WTC11 (cell line): ENCODE measurements around the gene RHOV. TPM values are rescaled to one million over a fixed set of nuclear protein-coding genes. Genes with fewer than 3 reads are reported as not detected.

Source experiments
- ATAC-seq: fragments of 200-7000 bp; cut with Tn5 transposase; 2 replicates; pipeline ENCODE4 v1.10.0; 2021; ENCODE audit warnings: mild to moderate bottlenecking, moderate library complexity
- CTCF ChIA-PET: fragments of 300-600 bp; sonication (Branson Sonifier 250); formaldehyde crosslinking; loops from one replicate; lab custom pipeline; 2021; ENCODE audit warnings: antibody characterized with exemption; lab: Charles Lee
- POLR2A ChIA-PET: fragments of 350-600 bp; sonication (Branson Sonifier 250); formaldehyde crosslinking; loops from one replicate; lab custom pipeline; 2021; ENCODE audit warnings: antibody characterized with exemption; lab: Charles Lee
- DNase-seq: peaks from one replicate; pipeline ENCODE4 v3.0.0; 2021; ENCODE audit warnings: low spot score
- H3K27ac Mint-ChIP-seq: 2 replicates; pipeline ENCODE4 v1.8.0; 2021; ENCODE audit warnings: mixed read lengths
- H3K27me3 Mint-ChIP-seq: 2 replicates; pipeline ENCODE4 v1.8.0; 2021; ENCODE audit warnings: low read depth, mild to moderate bottlenecking, moderate library complexity, mixed read lengths
- H3K36me3 Mint-ChIP-seq: 2 replicates; pipeline ENCODE4 v1.8.0; 2021; ENCODE audit warnings: mixed read lengths
- H3K4me1 Mint-ChIP-seq: 2 replicates; pipeline ENCODE4 v1.8.0; 2022; ENCODE audit warnings: mixed read lengths
- H3K4me3 Mint-ChIP-seq: 2 replicates; pipeline ENCODE4 v1.8.0; 2021; ENCODE audit warnings: mild to moderate bottlenecking, moderate library complexity, mixed read lengths
- H3K9me3 Mint-ChIP-seq: 2 replicates; pipeline ENCODE4 v1.8.0; 2021; ENCODE audit warnings: mixed read lengths
- ATF1 ChIP-seq: sonication (generic); formaldehyde crosslinking; IDR thresholded peaks from 2 replicates; pipeline ENCODE4 v1.8.1; 2023; ENCODE audit warnings: mild to moderate bottlenecking, moderate library complexity, missing genetic modification reagents
- ATF2 ChIP-seq: sonication (generic); formaldehyde crosslinking; IDR thresholded peaks from 2 replicates; pipeline ENCODE4 v1.8.1; 2022; ENCODE audit warnings: low read depth, missing genetic modification reagents, borderline replicate concordance
- CREB1 ChIP-seq: sonication (generic); formaldehyde crosslinking; IDR thresholded peaks from 2 replicates; pipeline ENCODE4 v1.8.0; 2023; ENCODE audit warnings: mild to moderate bottlenecking, missing genetic modification reagents
- EMX1 ChIP-seq: fragments of 250-450 bp; sonication (Bioruptor Pico); IDR thresholded peaks from 2 replicates; pipeline ENCODE4 v1.8.0; 2021; ENCODE audit warnings: mild to moderate bottlenecking
- ERG ChIP-seq: fragments of 250-450 bp; sonication (Bioruptor Pico); IDR thresholded peaks from 2 replicates; pipeline ENCODE4 v1.8.0; 2021; ENCODE audit warnings: mild to moderate bottlenecking
- ESRRA ChIP-seq: sonication (generic); formaldehyde crosslinking; IDR thresholded peaks from 2 replicates; pipeline ENCODE4 v1.8.1; 2022; ENCODE audit warnings: mild to moderate bottlenecking, missing genetic modification reagents, borderline replicate concordance
- FOXJ3 ChIP-seq: sonication (generic); formaldehyde crosslinking; IDR thresholded peaks from 2 replicates; pipeline ENCODE4 v1.9.0; 2021; ENCODE audit warnings: missing genetic modification reagents, mild to moderate bottlenecking, borderline replicate concordance
- FOXP1 ChIP-seq: sonication (generic); formaldehyde crosslinking; IDR thresholded peaks from 2 replicates; pipeline ENCODE4 v1.8.0; 2022; ENCODE audit warnings: missing genetic modification reagents, mild to moderate bottlenecking, moderate library complexity, borderline replicate concordance
- GRHL2 ChIP-seq: fragments of 250-450 bp; sonication (Bioruptor Pico); IDR thresholded peaks from 2 replicates; pipeline ENCODE4 v1.8.0; 2022; ENCODE audit warnings: mild to moderate bottlenecking, moderate library complexity; ENCODE audit not compliant: insufficient replicate concordance, severe bottlenecking
- HMGXB4 ChIP-seq: sonication (generic); formaldehyde crosslinking; IDR thresholded peaks from 2 replicates; pipeline ENCODE4 v1.8.1; 2023; ENCODE audit warnings: mild to moderate bottlenecking, moderate library complexity, missing genetic modification reagents
- JUN ChIP-seq: sonication (generic); formaldehyde crosslinking; IDR thresholded peaks from 2 replicates; pipeline ENCODE4 v1.8.0; 2023; ENCODE audit warnings: mild to moderate bottlenecking, missing genetic modification reagents
- NFE2L1 ChIP-seq: sonication (generic); formaldehyde crosslinking; IDR thresholded peaks from 2 replicates; pipeline ENCODE4 v1.8.1; 2023; ENCODE audit warnings: missing genetic modification reagents
- NFYB ChIP-seq: sonication (generic); formaldehyde crosslinking; conservative IDR thresholded peaks from 2 replicates; pipeline ENCODE4 v1.8.0; 2022; ENCODE audit warnings: low read depth, missing genetic modification reagents
- NR2C2 ChIP-seq: sonication (generic); formaldehyde crosslinking; IDR thresholded peaks from 2 replicates; pipeline ENCODE4 v1.8.0; 2022; ENCODE audit warnings: mild to moderate bottlenecking, missing genetic modification reagents
- PRRX2 ChIP-seq: fragments of 250-450 bp; sonication (Bioruptor Pico); IDR thresholded peaks from 2 replicates; pipeline ENCODE4 v1.8.0; 2021; ENCODE audit warnings: mild to moderate bottlenecking
- SOX15 ChIP-seq: fragments of 250-450 bp; sonication (Bioruptor Pico); IDR thresholded peaks from 2 replicates; pipeline ENCODE4 v1.9.0; 2021; ENCODE audit warnings: mild to moderate bottlenecking
- TCF7 ChIP-seq: sonication (generic); formaldehyde crosslinking; IDR thresholded peaks from 2 replicates; pipeline ENCODE4 v1.8.0; 2022; ENCODE audit warnings: mild to moderate bottlenecking, low read depth, missing genetic modification reagents, moderate library complexity
- ZBTB43 ChIP-seq: sonication (generic); formaldehyde crosslinking; IDR thresholded peaks from 2 replicates; pipeline ENCODE4 v1.8.1; 2023; ENCODE audit warnings: mild to moderate bottlenecking, missing genetic modification reagents
- ZMAT4 ChIP-seq: fragments of 250-450 bp; sonication (Bioruptor Pico); IDR thresholded peaks from 2 replicates; pipeline ENCODE4 v1.9.0; 2021; ENCODE audit warnings: mild to moderate bottlenecking
- ZNF121 ChIP-seq: sonication (generic); formaldehyde crosslinking; IDR thresholded peaks from 2 replicates; pipeline ENCODE4 v1.8.0; 2023; ENCODE audit warnings: missing genetic modification reagents
- ZNF281 ChIP-seq: sonication (generic); formaldehyde crosslinking; IDR thresholded peaks from 2 replicates; pipeline ENCODE4 v1.8.0; 2023; ENCODE audit warnings: mild to moderate bottlenecking, missing genetic modification reagents
- ZNF317 ChIP-seq: sonication (generic); formaldehyde crosslinking; IDR thresholded peaks from 2 replicates; pipeline ENCODE4 v1.8.1; 2023; ENCODE audit warnings: low read depth, mild to moderate bottlenecking, moderate library complexity, missing genetic modification reagents, borderline replicate concordance
- total RNA-seq: library from RNA; stranded (reverse); gene quantifications from 3 replicates; pipeline ENCODE4 v1.2.3, GENCODE V29; 2021

RHOV gene
- total RNA-seq, 1 experiment from 2014 or later, result 5.0 TPM

- Mint-ChIP-seq H3K27ac (no peak overlapping the region), H3K4me1 (peaks cover 7% of the 10 kb centered on the region), H3K27me3 (peaks cover 35% of the 10 kb centered on the region), H3K4me3 (no peak overlapping the region), H3K9me3 (no peaks in the 10 kb centered on the region), H3K36me3 (no peaks in the 10 kb centered on the region)
- ATAC-seq (no peak), DNase-seq (no peak)
- POLR2A ChIA-PET, result interaction anchor here (1.1 to 1.2 kb wide), 2 partner anchors 24 to 35 kb away, joined by 3 to 4 read pairs; partner anchors contain the start of gene CHAC1
- no peak for TF ChIP-seq GRHL2
- no peak for TF ChIP-seq ESRRA (CRISPR knock-in tag)
- TF ChIP-seq HMGXB4 (CRISPR knock-in tag), result 0 out of 2 replicates have a peak, but pooled peaks have one; percentile 29
- no peak for TF ChIP-seq FOXP1 (CRISPR knock-in tag)
- TF ChIP-seq EMX1, result no peak
- CTCF ChIA-PET, result interaction anchor here (0.9 to 6.6 kb wide), 10 partner anchors 8 to 224 kb away, joined by 3 to 82 read pairs (median 8); partner anchors contain the start of genes RAD51 and VPS18
These were observed 44.2 kb upstream of the RHOV start for GRCh38 chr15:40918146-40918798.

- H3K4me3 Mint-ChIP-seq, result no peak overlapping the region
- no peak for DNase-seq
- no peaks in the 10 kb centered on the region for H3K9me3 Mint-ChIP-seq
- peaks cover 28% of the 10 kb centered on the region for H3K27me3 Mint-ChIP-seq
- H3K36me3 Mint-ChIP-seq, result no peaks in the 10 kb centered on the region
- H3K27ac Mint-ChIP-seq, result no peak overlapping the region
- ChIA-PET CTCF (interaction anchor here (0.9 to 6.6 kb wide), 9 partner anchors 9 to 223 kb away, joined by 3 to 82 read pairs (median 8); partner anchors contain the start of gene RAD51), POLR2A (interaction anchor here (0.7 to 1.1 kb wide), 2 partner anchors 25 to 199 kb away, joined by 3 to 4 read pairs; no protein-coding TSS in a partner anchor)
- ATAC-seq, result peak; percentile 35; the same call in 1 of the 2 replicates
- peaks cover 7% of the 10 kb centered on the region for H3K4me1 Mint-ChIP-seq
- TF ChIP-seq ATF2 (CRISPR knock-in tag) (no peak), ERG (CRISPR knock-in tag) (no peak), ZNF317 (CRISPR knock-in tag) (no peak), ZMAT4 (CRISPR knock-in tag) (no peak), TCF7 (CRISPR knock-in tag) (no peak), SOX15 (CRISPR knock-in tag) (no peak), NR2C2 (no peak), ZNF121 (no peak), FOXJ3 (CRISPR knock-in tag) (no peak), NFYB (CRISPR knock-in tag) (no peak), CREB1 (no peak), NFE2L1 (no peak), ZBTB43 (CRISPR knock-in tag) (no peak), JUN (CRISPR knock-in tag) (no peak), ATF1 (CRISPR knock-in tag) (no peak), PRRX2 (no peak), ZNF281 (no peak), HMGXB4 (CRISPR knock-in tag) (no peak)
These were observed 43.6 kb upstream of the RHOV start for GRCh38 chr15:40917585-40917984.
